SIG-M5 treated with dmso at 0.1 percent for 504 hours (cell line): ENCODE results near the gene RNF141.

ENCODE experiments used
- DNase-seq: peaks from one replicate; lab custom pipeline; 2025; ENCODE audit not compliant: unreplicated experiment; lab: John Stamatoyannopoulos, UW

Gene RNF141

DNA sequence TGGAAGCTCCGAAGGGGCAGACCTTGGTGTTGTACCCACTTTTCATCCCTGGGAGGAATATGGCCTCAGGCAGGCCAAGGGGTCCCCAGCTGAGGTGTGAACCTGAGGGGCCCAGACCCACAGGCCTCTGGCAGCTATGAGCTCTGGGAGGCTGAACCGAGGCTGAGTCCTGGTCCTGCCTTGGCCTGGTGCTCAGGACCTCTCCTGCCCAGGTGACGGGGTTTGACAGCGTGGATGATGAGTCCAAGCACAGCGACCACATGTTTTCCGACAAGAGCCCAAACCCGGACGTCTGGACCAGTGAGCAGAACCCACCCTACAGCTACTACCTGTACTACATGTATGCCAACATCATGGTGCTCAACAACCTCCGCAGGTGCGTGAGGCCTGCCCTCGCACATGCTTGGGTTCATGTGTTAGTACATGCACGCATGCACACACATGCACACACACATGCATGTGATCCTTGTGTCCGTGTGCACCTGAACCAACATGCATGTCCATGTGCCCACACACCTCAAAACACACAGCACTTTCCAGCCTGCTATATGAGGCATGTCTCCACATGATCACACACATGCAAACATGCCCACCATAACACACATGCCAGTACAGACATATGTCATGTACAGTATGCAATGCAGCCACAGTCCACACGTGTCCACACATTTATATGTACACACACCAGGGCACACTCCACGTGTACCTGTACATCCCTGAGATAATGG lies 40.9 kb downstream of the RNF141 start:
- DNase-seq: no peak

DNA sequence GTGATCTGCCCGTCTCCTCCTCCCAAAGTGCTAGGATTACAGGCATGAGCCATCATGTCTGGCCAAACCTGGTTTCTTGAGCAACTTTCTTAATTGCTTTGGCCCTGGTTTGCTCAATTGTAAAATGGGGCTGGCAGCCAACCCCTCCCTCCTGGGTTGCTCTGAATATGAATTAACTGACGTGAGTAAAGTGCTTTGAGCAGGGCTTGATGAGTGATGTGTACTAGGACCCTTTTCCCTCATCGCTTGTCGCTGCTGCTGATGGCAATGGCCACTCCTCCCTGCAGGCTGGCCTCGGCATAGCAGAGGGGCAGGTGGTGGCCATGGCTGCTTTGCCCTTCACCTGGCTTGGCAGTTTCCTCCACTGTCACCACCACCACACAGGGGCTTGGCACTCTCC lies 41.5 kb downstream of the RNF141 start:
- no peak for DNase-seq

DNA sequence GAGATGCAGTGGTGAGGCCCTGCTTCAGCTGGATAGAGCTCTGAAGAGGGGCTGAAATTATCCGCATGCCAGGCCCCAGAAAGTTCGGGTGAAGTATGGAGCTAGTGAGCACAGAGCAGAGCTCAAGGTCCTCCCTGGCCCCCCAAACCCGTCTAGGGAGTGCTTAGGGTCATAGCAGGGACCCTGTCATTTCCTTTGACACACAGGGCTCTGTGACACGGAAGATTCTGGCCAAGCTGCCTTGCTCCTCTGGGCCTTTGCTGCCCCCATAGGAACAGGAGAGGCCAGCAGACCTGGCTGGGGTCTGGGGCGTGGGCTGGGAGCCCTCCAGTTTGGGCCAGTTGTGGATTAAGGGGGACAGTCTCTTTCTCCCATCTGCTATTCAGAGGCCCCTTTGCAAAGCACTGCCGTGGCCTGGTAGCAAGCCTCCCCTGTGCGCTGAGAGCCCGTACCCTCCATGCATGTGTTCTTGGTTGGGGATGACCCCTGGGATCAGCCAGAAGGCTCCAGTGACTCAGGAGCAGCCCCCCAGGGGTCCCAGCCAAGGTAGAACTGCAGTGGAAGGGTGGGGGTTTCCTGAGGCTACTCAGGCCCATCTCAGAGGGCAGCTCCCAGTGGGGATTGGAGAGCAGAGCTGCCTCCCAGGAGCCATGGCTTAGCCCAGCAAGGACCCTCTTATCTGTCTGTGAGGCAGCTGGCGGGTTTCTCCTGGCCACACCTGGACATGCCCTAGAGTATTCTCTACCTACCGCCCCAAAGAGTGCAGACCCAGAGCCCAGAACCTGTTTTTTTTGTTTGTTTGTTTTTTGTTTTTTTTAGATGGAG lies 42.3 kb downstream of the RNF141 start:
- DNase-seq: no peak

DNA sequence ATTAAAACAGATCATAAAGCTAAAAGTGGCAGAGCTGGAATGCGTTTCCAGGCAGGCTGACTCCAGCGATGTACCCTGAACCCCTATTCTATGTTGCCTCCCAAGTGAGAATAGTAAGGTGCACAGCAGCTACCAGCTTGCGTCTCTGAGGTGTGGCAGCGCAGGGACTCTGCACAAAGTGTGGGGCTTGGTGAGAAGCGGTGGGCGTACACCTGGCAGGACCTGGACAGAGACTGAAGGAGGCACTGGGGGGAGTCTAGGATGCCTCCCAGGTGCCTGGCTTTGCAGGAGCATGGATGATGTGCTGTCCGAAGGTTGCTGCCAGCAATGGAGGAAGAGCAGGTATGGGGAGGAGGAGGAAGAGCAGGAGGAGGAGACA lies 43.0 kb downstream of the RNF141 start:
- DNase-seq: no peak

DNA sequence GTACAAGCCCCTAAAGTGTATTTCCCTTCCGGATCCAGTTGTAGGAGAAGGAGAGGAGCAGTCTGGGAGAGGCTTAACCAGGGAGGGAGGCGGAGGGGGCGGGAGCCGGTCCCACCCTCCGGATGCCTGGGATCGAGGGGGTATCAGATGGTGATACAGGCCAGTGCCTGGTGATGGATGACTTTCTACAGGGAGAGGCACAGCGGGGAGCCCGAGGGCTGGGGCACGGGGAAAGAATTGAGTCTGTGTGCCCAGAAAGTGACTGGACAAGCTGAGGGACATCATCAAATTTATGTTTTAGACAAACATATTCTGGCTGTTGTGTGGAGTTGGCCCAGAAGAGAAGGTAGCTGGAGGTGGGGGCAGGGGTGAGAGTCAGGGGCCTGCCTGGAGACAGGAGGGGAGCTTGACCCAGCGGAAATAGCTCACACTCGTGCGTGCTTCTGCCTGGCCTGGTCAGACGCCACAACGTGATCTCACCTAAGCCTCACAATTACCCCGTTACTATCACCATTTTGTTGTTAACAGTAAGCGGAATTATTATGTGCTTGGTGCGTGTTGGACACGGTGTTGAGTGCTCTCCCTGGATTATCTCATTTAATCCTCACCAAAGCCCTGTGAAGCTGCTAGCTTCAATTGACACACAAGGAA lies 43.5 kb downstream of the RNF141 start:
- no peak for DNase-seq

DNA sequence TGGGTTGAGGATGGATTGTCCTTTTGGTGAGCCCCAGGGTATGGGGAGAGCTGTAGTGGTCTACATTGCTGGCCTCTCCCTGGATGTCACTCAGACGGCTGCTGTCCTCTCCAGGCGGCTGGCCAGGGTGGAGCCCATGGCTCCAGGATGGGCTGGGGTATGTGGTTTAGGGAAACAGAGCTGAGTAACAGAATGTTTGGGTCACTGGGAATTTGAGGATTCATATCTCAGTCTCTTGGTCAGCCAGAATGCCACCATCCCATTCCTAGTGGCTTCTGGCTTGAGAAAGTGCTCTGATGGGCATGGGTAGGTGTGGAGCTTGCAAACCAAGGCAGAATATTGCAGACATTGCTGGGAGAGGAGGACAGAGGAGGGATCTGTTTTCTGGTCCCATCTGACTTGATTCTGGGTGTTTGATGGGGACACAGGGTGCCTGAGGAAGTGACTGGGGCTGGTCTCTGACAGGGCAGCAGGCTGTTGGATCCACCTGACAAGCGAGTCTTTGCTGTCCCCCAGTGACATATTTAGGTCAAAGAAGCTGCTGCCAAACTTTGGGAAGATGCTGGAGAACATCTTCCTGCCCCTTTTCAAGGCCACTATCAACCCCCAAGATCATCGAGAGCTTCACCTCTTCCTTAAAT lies 44.6 kb downstream of the RNF141 start:
- DNase-seq: no peak

DNA sequence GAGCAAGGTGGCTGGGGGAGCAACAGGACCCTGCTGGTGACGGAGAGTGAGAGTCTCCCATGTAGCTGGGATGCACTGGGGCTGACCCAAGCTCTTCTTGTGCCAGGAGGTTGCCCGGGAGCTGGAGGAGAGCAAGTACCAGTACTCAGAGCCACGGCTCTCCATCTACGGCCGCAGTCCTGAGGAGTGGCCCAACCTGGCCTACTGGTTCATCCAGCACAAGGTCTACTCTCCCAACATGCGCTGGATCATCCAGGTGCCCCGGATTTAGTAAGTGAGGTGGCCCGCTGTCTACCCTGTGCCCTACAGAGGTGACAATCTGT lies 45.6 kb downstream of the RNF141 start:
- DNase-seq: no peak

DNA sequence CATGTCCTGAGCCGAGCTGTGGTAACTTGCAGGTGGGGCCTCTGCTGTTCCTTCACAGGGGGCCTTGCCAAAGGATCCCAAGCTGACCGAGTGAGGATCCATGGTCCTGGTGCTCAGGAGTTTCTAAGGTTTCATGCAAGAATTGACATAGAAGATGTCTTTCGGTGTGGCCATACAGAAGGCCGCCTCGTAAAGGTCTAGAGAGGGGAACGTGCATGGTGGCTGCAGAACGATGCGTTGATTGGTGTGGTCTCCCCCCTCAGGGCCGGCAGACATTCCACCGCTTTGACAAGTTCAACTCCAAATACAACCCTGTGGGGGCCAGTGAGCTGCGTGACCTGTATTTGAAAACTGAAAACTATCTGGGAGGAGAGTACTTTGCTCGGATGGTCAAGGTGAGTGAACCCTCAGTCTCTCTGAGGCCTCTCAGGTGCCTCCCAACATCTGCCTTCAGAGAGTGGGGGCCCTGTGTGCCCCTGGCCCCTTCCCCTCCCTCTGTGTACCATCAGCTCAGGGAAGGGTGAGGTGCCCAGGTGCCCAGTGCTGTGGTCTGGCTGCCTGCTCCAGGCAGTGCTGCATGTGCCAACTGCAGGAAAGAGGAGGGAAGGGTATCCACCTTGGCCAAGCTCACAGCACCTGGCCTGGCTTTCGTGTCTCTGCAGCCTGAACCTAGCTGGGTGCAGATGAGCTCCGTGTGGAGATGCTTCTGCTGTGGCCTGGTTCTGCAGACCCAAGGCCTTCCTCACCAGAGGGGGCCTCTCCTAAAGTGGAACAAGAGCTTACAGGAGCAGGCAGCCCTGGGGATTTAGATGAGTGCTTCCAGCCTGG lies 46.1 kb downstream of the RNF141 start:
- DNase-seq: no peak

DNA sequence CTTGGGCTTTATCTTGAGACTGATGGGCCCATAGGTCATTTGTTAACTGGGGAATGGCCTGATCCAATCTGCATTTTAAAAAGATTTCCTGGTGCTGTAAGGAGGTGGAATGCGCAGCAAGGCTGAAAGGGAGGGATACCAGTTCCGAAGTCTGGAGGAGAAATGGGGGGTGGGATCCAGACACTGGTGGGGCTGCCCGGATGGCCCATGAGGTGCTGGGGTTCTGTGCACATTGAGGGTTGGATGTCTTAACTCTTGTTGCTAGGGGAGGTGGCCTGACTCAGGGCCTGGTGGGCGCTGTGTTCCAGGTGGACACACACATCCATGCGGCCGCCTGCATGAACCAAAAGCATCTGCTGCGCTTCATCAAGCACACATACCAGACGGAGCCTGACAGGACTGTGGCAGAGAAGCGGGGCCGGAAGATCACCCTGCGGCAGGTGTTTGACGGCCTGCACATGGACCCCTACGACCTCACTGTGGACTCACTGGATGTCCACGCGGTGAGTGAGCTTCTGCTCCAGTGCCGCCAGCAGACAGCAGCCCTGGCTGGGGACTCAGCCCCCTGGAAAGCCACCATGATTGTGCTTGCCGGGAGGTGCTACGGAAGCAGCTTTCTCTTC lies 47.8 kb downstream of the RNF141 start:
- DNase-seq: no peak

DNA sequence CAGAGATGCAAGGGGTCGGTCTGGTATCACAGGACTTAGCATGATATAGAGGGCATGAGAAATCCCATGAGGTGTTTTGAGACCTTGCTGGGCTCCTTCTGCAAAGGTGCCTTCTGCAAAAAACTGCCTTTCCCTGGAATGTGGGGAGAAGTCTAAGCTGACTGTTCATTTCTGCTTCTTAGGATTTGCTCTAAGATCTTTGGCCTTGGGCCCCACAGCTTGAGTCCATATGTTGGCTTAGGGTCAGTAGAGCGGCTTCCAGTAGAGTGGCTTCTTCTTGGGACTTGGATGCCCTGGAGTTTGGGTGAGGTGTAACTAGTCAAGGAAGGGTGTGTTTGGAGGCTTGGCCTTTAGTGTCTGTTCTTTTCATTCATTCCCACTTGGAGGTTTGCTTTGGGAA lies 48.9 kb downstream of the RNF141 start:
- DNase-seq: no peak

DNA sequence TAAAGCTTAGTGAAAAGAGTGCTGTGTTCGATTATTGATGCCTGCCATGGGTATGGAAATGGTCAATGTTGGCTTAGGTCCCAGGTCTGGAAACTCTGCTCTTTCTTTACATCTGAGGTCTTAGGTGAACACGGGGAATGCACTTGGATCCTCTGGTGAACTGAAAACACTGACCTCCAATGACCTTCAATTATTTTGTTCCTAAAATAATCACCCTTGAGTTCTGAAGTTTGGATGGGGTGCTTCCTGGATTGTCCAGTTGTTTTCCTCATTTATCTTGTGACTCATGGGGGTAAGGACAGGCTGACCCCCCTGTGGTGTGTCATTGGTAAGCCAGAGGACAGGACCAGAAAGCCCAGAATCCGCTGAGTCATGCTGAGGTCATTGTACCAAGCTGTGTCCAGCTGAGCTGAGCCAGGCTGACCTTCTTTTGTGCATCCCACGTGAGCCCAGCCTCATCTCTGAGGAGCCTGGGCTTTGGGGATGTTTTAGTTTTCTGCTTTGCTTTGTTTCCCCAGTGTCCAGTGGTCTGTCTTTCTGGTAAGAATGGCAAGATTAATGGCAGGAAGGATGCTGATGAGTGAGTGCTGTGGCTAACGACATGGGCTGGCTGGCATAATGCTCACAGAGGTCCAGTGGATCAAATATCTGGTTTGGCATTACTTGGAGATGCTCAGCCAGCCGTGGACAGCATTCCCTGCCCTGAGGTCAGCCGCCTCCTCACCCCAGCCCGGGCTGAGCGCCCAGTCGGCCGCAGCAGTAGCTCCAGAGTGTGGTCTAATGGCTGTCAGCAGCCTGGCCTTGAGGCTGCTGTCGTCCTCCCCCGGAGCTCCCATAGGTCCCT lies 50.4 kb downstream of the RNF141 start:
- no peak for DNase-seq

DNA sequence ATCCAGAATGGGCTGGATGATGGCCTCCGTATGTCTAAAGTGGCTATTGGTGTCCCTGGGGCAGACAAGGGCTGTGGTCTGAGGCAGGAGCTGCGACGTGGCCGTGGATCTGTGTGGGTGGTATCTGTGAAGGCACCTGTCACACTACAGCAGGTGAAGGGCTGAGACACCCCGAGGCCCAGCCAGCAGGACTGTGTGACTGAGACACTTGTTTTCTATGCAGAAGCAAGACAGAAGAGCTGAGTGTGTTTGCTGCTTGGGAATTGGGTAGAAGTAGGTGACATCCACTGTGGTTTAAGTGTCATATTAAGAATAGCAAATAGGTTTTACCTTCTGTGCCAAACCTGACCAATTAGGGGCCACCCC lies 51.0 kb downstream of the RNF141 start:
- DNase-seq: no peak

DNA sequence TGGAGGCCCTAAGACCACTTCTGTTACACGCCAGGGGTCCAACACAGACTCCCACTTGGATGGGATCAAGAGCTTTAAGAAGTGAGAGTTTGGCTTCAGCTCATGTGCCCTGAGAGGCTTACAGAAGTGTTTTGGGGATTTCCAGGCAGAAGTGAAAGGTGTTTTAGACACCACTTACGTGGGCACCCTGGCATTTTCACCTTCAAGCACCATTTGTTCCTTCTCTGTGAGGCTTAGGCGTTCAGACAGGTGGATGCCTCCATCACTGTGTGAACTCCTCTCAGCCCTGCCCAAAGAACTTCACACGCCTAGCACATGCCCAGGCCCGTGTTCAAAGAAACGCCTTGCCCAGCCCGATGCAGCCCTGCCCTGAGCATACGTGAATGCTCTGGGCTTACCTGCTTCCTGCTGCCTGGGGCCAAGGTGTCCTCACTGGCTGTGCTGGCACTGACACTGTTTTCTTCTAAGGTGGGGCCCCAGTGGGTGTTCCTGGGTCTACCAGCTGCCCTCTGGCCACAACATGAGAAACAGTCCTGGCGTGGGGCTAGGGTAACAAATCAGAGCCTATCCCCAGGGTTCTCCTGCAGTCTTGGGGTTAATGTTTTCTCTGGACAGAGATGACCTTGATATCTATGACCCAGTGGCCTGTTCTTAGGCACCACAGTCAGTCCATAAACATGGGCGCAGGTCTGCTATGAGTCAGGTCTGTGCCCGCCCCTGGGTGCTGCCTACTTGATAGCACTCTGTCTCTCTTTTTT lies 51.9 kb downstream of the RNF141 start:
- no peak for DNase-seq

DNA sequence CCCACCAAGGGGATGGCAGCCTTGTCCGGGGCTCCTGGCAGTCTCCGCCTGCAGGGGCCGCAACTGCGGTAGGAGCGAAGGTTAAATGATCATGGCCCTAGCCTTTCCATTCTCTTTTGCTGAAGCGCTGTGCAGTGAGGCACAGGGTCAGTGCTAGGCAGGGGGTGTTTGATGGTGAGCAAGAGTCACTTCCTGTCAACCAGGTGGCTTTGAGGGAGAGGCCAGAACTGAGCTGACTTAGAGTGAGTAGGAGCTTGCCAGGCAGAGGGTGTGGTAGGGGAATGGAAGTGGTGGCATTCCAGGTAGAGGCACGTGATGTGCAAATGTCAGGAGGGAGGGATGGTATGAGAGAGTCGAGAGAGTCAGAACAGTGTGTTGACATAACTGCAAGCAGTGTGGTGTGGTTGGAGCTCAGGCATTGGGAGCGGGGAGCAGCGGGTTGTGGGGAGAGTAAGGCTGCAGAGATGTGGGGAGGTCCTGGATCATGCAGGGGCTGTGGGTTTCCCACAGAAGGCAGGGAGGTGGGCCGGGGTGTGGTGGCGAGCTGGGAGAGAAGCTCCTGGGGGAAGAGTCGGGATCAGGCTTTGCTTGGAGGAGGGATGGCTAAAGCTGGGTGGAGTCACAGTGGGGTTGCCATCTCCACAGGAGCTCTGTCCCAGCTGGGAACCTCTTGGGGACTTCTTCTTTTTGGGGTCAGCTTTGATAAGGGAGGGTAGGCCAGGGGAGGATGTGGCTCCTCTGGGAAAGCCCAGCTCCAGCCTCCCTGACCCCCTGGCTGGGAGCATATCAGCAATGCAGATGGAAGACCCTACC lies 52.7 kb downstream of the RNF141 start:
- DNase-seq: no peak

DNA sequence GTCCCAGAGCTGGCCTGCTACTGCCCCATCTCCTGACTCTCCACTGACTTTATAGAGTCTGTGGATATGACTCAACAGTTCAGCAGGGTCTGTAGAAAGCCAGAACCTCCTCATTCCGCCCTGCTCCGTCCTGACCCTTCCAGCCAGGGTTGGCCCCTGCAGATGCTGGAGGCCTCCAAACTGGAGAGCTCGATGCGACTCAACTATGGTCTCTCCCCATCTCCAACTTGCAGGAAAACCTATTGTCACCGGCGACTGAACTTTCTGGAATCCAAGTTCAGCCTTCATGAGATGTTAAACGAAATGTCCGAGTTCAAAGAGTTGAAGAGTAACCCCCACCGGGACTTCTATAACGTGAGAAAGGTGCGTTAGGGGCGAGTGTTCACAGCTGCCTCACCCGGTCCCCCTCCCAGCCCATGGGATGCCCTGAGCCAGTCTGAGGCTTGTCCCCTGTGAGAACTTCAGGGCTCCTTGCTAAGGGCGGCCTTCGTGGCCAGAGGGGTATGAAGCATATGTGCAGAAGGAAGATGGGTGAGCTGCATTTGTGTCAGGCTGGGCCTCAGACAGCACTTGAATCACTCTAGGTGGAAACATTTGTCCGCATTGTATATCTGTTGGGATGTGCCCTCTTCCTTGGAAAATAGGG lies 53.9 kb downstream of the RNF141 start:
- DNase-seq: no peak

DNA sequence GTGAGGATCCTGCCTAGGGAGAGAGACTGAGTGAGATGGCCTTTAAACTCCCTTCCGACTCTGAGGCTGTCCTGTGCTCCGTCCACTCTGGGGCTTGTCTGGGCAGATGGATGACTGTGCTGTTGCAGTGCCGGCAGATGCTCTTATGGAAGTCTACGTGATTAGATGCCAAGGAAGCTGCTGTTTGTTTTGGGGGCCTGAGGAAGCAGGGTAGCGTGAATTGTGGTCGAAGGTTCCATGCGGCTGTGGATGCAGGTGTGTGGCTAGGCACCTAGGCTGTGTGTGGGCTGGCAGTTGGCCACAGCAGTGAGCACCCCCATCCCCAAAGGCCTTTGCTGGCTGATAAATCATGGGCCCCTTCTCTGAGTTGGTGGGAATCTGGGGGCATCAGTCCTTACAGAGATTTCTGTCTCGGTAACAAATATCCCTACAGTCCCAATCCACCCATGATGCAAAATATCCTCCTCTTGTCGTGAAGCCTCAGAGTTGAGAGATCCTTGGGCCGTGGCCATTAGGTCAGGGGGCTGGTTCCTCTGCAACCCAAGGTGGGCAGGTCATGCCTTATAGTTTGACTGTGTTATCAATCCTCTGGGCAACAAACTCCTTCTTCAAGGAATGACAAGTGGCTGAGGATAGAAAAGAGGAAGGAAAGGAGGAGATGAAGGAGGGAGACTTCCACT lies 54.7 kb downstream of the RNF141 start:
- no peak for DNase-seq

DNA sequence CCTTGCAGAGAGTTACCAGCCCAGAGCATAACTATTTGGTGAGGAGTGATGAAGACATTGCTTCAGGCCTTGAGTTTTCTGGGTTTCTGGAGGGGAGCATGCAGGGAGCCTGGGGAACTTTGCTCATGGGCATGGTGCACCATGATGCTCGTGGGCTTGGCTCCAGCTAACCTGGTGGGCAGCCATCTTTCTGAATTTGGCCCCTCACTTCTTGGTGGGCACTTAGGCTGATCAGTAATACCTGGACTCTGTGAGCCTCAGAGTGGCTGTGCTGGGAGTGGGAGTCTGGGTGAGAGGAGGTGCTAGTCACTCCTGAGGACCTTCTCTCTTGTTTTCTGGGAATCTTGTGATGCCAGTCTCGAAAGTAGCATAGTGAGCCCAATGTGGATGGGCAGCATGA lies 55.3 kb downstream of the RNF141 start:
- no peak for DNase-seq
